Dermis microvascular lymphatic vessel endothelial cell (primary cell): ENCODE measurements around the gene MLLT11. TPM values are rescaled to one million over a fixed set of nuclear protein-coding genes. Genes with fewer than 3 reads are reported as not detected.
"Not testable (repeated sequence)": the region's sequence is repeated elsewhere in the genome, so short reads cannot be mapped to it uniquely, and the experiment has no call there.

Source experiments
- DNase-seq, 2 donors: peaks; one replicate each; pipeline versions ENCODE4 v3.0.0 to v3.0.0-alpha.2; 2010; ENCODE audit warnings: low read depth in 2 of 2
- total RNA-seq: library from RNA; depleted of rRNA; stranded (reverse); fragments of >200 nt; gene quantifications from 2 replicates; pipeline ENCODE4 v1.2.1, GENCODE V29; 2014

MLLT11 gene
- total RNA-seq, 1 donor from 2014 or later, result 1.8 TPM

- no peak for DNase-seq
These were observed 4.0 kb upstream of the MLLT11 start for GRCh38 chr1:151056149-151056548.

- peak in 1 of 2 donors; percentile 24 for DNase-seq
These were observed 1.5 kb upstream of the MLLT11 start for GRCh38 chr1:151058692-151059091.

- DNase-seq, result peak; percentile 61 to 88
These were observed 839 bp upstream of the MLLT11 start, which contains the start of gene CDC42SE1 for GRCh38 chr1:151059109-151060006. TSS of gene CDC42SE1 (minus strand) at chr1:151059622. CDS start at chr1:151055730, 3,892 bp downstream.

GRCh38 chr1:151060657-151061421 lies 642 bp downstream of the MLLT11 start:
- no peak for DNase-seq

- DNase-seq, result no peak
These were observed 1.5 kb downstream of the MLLT11 start for GRCh38 chr1:151061704-151062103.

GRCh38 chr1:151062741-151063371 lies 2.7 kb downstream of the MLLT11 start:
- no peak for DNase-seq

- no peak for DNase-seq
These were observed 5.0 kb downstream of the MLLT11 start for GRCh38 chr1:151065089-151065645.

- no peak for DNase-seq
These were observed 7.0 kb downstream of the MLLT11 start for GRCh38 chr1:151067185-151067584.

- DNase-seq, result no peak
These were observed 8.9 kb downstream of the MLLT11 start for GRCh38 chr1:151069103-151069486.

GRCh38 chr1:151070474-151071276 lies 10.5 kb downstream of the MLLT11 start, which contains the start of gene GABPB2:
TSS of gene GABPB2 (plus strand) at chr1:151070761. CDS start at chr1:151088190, 17,429 bp downstream.
- DNase-seq, result peak; percentile 78 to 95

- no peak for DNase-seq
These were observed 12.0 kb downstream of the MLLT11 start for GRCh38 chr1:151072224-151072623.

GRCh38 chr1:151085953-151086559 lies 25.9 kb downstream of the MLLT11 start:
- DNase-seq, result no peak

- not testable (repeated sequence) for DNase-seq
These were observed 37.2 kb downstream of the MLLT11 start for GRCh38 chr1:151097426-151097825.

GRCh38 chr1:151098126-151098525 lies 37.9 kb downstream of the MLLT11 start:
- DNase-seq, result no peak

GRCh38 chr1:151104630-151105029 lies 44.4 kb downstream of the MLLT11 start:
- DNase-seq, result no peak

- DNase-seq, result peak; percentile 55 to 72
These were observed 46.7 kb downstream of the MLLT11 start for GRCh38 chr1:151106894-151107293.

GRCh38 chr1:151108331-151108730 lies 48.1 kb downstream of the MLLT11 start:
- no peak for DNase-seq

GRCh38 chr1:151113877-151114276 lies 53.7 kb downstream of the MLLT11 start:
- DNase-seq, result no peak
